SW480 (cell line): ENCODE results near the gene FAM163A.
"Not testable (repeated sequence)": the region's sequence is repeated elsewhere in the genome, so short reads cannot be mapped to it uniquely, and the experiment has no call there.

Experiments
- DNase-seq: peaks from one replicate; pipeline ENCODE4 v3.0.0-alpha.2; 2016; ENCODE audit warnings: low spot score

FAM163A gene

DNA sequence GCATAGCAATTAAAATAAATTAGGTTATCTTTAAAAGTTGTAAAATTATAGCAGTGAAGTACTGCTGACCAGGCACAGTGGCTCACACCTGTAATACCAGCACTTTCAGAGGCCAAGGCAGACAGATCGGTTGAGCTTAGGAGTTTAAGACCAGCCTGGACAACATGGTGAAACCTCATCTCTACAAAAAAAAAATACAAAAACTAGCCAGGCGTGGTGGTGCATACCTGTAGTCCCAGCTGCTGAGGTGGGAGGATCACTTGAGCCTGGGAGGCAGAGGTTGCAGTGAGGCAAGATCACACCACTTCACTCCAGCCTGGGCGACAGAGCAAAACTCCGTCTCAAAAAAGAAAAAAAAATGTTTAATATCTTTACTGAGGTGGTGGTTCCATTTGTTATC, 112.7 kb downstream of the FAM163A start:
- not testable (repeated sequence) for DNase-seq

DNA sequence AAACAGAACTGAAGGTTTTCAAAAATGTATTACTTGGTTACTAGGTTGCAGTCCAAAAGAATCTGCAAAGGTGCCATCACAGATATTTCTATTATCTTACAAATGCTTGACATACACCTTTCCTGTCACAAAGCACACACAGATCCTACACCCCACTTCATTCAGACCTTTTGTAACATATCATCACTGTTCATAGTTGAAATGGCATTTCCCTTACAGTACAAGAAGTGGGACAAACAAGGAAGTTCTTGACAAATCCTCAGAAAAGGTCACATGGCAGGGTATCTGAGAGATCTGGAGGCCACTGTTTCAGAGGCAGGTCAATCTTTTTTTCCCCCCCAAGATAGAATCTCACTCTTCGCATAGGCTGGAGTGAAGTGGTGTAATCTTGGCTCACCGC, 113.2 kb downstream of the FAM163A start:
- DNase-seq = no peak

DNA sequence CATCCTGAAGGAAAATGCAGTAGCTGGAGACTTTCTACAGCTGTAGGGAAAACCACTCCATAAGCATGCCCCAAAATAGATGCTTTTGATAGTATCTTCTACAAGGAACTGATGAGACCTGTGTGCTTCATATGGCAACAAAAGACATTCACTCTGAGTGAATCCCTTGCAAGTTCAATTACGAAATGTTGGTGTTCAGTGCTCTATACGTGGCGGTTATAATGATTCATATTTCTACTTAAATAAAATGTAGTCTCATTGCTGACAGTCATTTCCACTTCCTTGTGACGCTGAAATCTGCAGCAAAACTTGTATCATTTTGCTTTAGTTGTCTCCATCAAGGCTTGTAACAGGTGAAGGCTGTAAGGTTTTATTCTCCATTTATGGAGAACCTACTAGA, 113.9 kb downstream of the FAM163A start:
- no peak for DNase-seq

- no peak for DNase-seq
These were observed 117.6 kb downstream of the FAM163A start for GRCh38 chr1:179860652-179861051.

DNA sequence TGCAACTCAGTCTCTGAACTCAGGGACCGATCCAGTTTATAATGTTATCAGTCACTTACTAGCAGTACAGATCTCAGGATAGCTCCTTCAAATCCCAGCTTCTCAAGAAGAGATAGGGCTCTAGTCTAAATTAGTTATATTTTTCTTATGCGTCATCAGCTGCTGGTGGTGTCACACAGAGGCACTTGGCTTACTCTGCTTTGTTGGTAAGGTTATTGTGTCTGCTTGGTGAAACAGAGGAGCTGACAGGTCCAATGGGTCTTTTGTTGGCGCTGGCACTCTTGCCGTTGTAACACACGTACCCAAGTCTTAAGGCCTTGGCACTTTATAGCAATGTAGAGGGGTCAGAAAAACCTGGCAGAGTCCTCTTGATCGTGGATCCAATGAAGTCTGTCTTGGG, 122.3 kb downstream of the FAM163A start:
- DNase-seq = no peak
